ENCODE data around the gene FFAR3.

Gene FFAR3

DNA sequence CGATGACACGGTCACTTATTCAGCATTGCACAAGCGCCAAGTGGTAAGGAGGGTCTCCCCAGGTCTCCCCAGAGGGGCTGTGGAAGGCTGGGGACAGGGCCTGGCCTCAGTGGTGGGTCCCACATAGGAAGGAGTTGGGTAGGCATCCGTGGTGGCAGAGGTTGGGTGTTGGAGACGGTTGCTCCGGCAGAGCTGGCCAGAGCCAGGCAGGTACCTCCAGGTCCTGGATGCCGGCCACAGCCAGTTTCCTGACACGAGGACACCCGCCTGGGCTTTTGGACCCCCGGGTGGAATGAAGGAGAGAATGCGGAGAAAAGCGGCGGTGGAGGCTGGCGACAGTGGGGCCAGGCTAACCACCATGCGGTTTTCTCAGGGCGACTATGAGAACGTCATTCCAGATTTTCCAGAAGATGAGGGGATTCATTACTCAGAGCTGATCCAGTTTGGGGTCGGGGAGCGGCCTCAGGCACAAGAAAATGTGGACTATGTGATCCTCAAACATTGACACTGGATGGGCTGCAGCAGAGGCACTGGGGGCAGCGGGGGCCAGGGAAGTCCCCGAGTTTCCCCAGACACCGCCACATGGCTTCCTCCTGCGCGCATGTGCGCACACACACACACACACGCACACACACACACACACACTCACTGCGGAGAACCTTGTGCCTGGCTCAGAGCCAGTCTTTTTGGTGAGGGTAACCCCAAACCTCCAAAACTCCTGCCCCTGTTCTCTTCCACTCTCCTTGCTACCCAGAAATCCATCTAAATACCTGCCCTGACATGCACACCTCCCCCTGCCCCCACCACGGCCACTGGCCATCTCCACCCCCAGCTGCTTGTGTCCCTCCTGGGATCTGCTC lies 11.8 kb upstream of the FFAR3 start:
- TF ChIP-seq PRDM10 (tag by site-specific recombination; IDR thresholded peaks at IDR 0.05) (no peak), SP3 (tag by site-specific recombination; IDR thresholded peaks at IDR 0.05) (no peak), ZSCAN4 (tag by site-specific recombination; IDR thresholded peaks at IDR 0.05) (peak; percentile 35; the same call in 1 of the 2 replicates), ZNF398 (tag by site-specific recombination; IDR thresholded peaks at IDR 0.05) (peak; percentile 10; the same call in 1 of the 2 replicates), ZNF266 (tag by site-specific recombination; IDR thresholded peaks at IDR 0.05; ENCODE audit: low read depth) (no peak), PRDM4 (tag by site-specific recombination; IDR thresholded peaks at IDR 0.05) (no peak)
- POLR2A ChIA-PET, result no interaction called here
- H3K9me3 ChIP-seq (ENCODE audit: control insufficient read depth, insufficient read depth, low read depth, low read length), result no peaks in the 10 kb centered on the region
- no peaks in the 10 kb centered on the region for H3K36me3 ChIP-seq (ENCODE audit: control insufficient read depth in 2 of 2, insufficient read depth in 1 of 2, low read length in 2 of 2)
- H3K27ac ChIP-seq (ENCODE audit: extremely low read depth, low read depth, low read length), result no peak overlapping the region
- no peak overlapping the region for H3K4me3 ChIP-seq (ENCODE audit: low read depth, low read length)
- H3K4me1 ChIP-seq (ENCODE audit: control insufficient read depth, insufficient read depth, low read length), result no peaks in the 10 kb centered on the region
- CTCF ChIA-PET, result interaction anchor here (1.7 to 3.5 kb wide), 2 partner anchors 148 to 164 kb away, joined by 8 to 19 read pairs; no protein-coding TSS in a partner anchor

- H3K9me3 ChIP-seq (ENCODE audit: control insufficient read depth, insufficient read depth, low read depth, low read length), result no peaks in the 10 kb centered on the region
- H3K27ac ChIP-seq (ENCODE audit: extremely low read depth, low read depth, low read length), result no peak within 1 kb of the TSS
- ChIA-PET POLR2A (no interaction called here), CTCF (interaction anchor here (1.2 to 3.5 kb wide), 3 partner anchors 147 to 245 kb away, joined by 4 to 19 read pairs (median 8); no protein-coding TSS in a partner anchor)
- no peaks in the 10 kb centered on the region for H3K36me3 ChIP-seq (ENCODE audit: control insufficient read depth in 2 of 2, insufficient read depth in 1 of 2, low read length in 2 of 2)
- no peaks in the 10 kb centered on the region for H3K4me1 ChIP-seq (ENCODE audit: control insufficient read depth, insufficient read depth, low read length)
- H3K4me3 ChIP-seq (ENCODE audit: low read depth, low read length), result no peak within 1 kb of the TSS
- TF ChIP-seq ZBTB20 (tag by site-specific recombination; IDR thresholded peaks at IDR 0.05) (no peak), PRDM2 (tag by site-specific recombination; IDR thresholded peaks at IDR 0.05; ENCODE audit: borderline replicate concordance) (no peak), PRDM1 (tag by site-specific recombination; IDR thresholded peaks at IDR 0.05) (no peak), GLI2 (tag by site-specific recombination; IDR thresholded peaks at IDR 0.05; ENCODE audit: borderline replicate concordance, low read depth) (no peak), ZNF121 (tag by site-specific recombination; IDR thresholded peaks at IDR 0.05) (no peak)
- TF ChIP-seq, protein P1, sequence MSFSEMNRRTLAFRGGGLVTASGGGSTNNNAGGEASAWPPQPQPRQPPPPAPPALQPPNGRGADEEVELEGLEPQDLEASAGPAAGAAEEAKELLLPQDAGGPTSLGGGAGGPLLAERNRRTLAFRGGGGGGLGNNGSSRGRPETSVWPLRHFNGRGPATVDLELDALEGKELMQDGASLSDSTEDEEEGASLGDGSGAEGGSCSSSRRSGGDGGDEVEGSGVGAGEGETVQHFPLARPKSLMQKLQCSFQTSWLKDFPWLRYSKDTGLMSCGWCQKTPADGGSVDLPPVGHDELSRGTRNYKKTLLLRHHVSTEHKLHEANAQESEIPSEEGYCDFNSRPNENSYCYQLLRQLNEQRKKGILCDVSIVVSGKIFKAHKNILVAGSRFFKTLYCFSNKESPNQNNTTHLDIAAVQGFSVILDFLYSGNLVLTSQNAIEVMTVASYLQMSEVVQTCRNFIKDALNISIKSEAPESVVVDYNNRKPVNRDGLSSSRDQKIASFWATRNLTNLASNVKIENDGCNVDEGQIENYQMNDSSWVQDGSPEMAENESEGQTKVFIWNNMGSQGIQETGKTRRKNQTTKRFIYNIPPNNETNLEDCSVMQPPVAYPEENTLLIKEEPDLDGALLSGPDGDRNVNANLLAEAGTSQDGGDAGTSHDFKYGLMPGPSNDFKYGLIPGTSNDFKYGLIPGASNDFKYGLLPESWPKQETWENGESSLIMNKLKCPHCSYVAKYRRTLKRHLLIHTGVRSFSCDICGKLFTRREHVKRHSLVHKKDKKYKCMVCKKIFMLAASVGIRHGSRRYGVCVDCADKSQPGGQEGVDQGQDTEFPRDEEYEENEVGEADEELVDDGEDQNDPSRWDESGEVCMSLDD (tag by site-specific recombination; IDR thresholded peaks at IDR 0.05), result no peak
Observed at GRCh38 chr19:35347171-35347929, 10.9 kb upstream of the FFAR3 start, which contains the start of gene FFAR1. FFAR1 (plus strand) TSS chr19:35347902; CDS start chr19:35351552, 3,650 bp downstream.

All from HEK293 (cell line).